ENCODE results near the gene SIX5. TPM values are rescaled to one million over a fixed set of nuclear protein-coding genes. Genes with fewer than 3 reads are reported as not detected.

SIX5 gene
- total RNA-seq, 1 experiment from 2014 or later = 27.6 TPM

GRCh38 chr19:45817010-45817724 is 48.1 kb upstream of the SIX5 start:
- Histone ChIP-seq H3K27ac (no peak overlapping the region), H3K9me3 (ENCODE audit: insufficient read depth, low read depth) (no peaks in the 10 kb centered on the region), H3K36me3 (ENCODE audit: low read depth) (no peaks in the 10 kb centered on the region), H3K4me1 (replicated peaks; ENCODE audit: insufficient read depth) (no peaks in the 10 kb centered on the region), H3K27me3 (ENCODE audit: insufficient read depth, low read depth) (no peaks in the 10 kb centered on the region), H3K79me2 (ENCODE audit: low read depth) (no peaks in the 10 kb centered on the region), H4K20me1 (ENCODE audit: insufficient read depth) (peaks cover 4% of the 10 kb centered on the region; the same call in 1 of the 2 replicates), H3K4me3 (no peak overlapping the region), H3F3A (ENCODE audit: insufficient read depth, low read depth) (peaks cover 28% of the 10 kb centered on the region), H3K9me2 (ENCODE audit: insufficient read depth) (no peaks in the 10 kb centered on the region), H2AFZ (no peak overlapping the region), H3K4me2 (no peak overlapping the region)
- DNase-seq = peak; percentile 86 to 95
- intact Hi-C loops (cut with micrococcal nuclease; ENCODE audit: unreplicated experiment) = loop anchor here (1.0 to 2.0 kb wide), 4 partner anchors 47 to 260 kb away; no protein-coding TSS in a partner anchor
- BruUV-seq (replicated peaks) = no TSS peak
- ChIA-PET CTCF (interaction anchor here (0.6 to 1.1 kb wide), 14 partner anchors 12 to 578 kb away, joined by 3 to 16 read pairs (median 4); partner anchors contain the start of genes DMPK, MYPOP and SIX5), POLR2A (ENCODE audit: unreplicated experiment) (interaction anchor here (0.6 kb wide), 1 partner anchor 69 kb away, joined by 7 read pairs; the partner anchor contains the start of gene IRF2BP1)
- TF ChIP-seq EZH2 (IDR thresholded peaks at IDR 0.05; ENCODE audit: low read depth) (no peak), CTCF (conservative IDR thresholded peaks at IDR 0.05) (peak; percentile 99)

- BruUV-seq (replicated peaks) = no TSS peak
- Histone ChIP-seq H3K79me2 (ENCODE audit: low read depth) (no peaks in the 10 kb centered on the region), H3K4me3 (no peak overlapping the region), H3K4me1 (replicated peaks; ENCODE audit: insufficient read depth) (no peaks in the 10 kb centered on the region), H4K20me1 (ENCODE audit: insufficient read depth) (peaks cover 4% of the 10 kb centered on the region; the same call in 1 of the 2 replicates), H3F3A (ENCODE audit: insufficient read depth, low read depth) (peaks cover 31% of the 10 kb centered on the region), H3K27ac (no peak overlapping the region), H2AFZ (no peak overlapping the region), H3K27me3 (ENCODE audit: insufficient read depth, low read depth) (no peaks in the 10 kb centered on the region), H3K36me3 (ENCODE audit: low read depth) (no peaks in the 10 kb centered on the region), H3K9me2 (ENCODE audit: insufficient read depth) (no peaks in the 10 kb centered on the region), H3K9me3 (ENCODE audit: insufficient read depth, low read depth) (no peaks in the 10 kb centered on the region), H3K4me2 (no peak overlapping the region)
- intact Hi-C loops (cut with micrococcal nuclease; ENCODE audit: unreplicated experiment) = loop anchor here (1.0 to 2.0 kb wide), 4 partner anchors 46 to 260 kb away; no protein-coding TSS in a partner anchor
- ChIA-PET CTCF (interaction anchor here (0.6 to 1.1 kb wide), 14 partner anchors 13 to 579 kb away, joined by 3 to 16 read pairs (median 4); partner anchors contain the start of genes DMPK, MYPOP and SIX5), POLR2A (ENCODE audit: unreplicated experiment) (interaction anchor here (0.6 kb wide), 1 partner anchor 70 kb away, joined by 7 read pairs; the partner anchor contains the start of gene IRF2BP1)
- TF ChIP-seq EZH2 (IDR thresholded peaks at IDR 0.05; ENCODE audit: low read depth) (no peak), CTCF (conservative IDR thresholded peaks at IDR 0.05) (no peak)
- no peak for DNase-seq
These were observed 47.4 kb upstream of the SIX5 start for GRCh38 chr19:45816236-45817009.

- Histone ChIP-seq H3K4me3 (no peak overlapping the region), H3K4me2 (no peak overlapping the region), H3K9me2 (ENCODE audit: insufficient read depth) (no peaks in the 10 kb centered on the region), H3K27me3 (ENCODE audit: insufficient read depth, low read depth) (no peaks in the 10 kb centered on the region), H3F3A (ENCODE audit: insufficient read depth, low read depth) (peaks cover 31% of the 10 kb centered on the region), H4K20me1 (ENCODE audit: insufficient read depth) (peaks cover 4% of the 10 kb centered on the region; the same call in 1 of the 2 replicates), H3K27ac (no peak overlapping the region), H2AFZ (no peak overlapping the region), H3K79me2 (ENCODE audit: low read depth) (no peaks in the 10 kb centered on the region), H3K36me3 (ENCODE audit: low read depth) (no peaks in the 10 kb centered on the region), H3K9me3 (ENCODE audit: insufficient read depth, low read depth) (no peaks in the 10 kb centered on the region), H3K4me1 (replicated peaks; ENCODE audit: insufficient read depth) (no peaks in the 10 kb centered on the region)
- intact Hi-C loops (cut with micrococcal nuclease; ENCODE audit: unreplicated experiment) = loop anchor here (2.0 kb wide), 2 partner anchors 213 to 261 kb away; no protein-coding TSS in a partner anchor
- BruUV-seq (replicated peaks) = no TSS peak
- DNase-seq = no peak
- ChIA-PET POLR2A (ENCODE audit: unreplicated experiment) (no interaction called here), CTCF (interaction anchor here (1.5 kb wide), 1 partner anchor 46 kb away, joined by 10 read pairs; no protein-coding TSS in a partner anchor)
- TF ChIP-seq CTCF (conservative IDR thresholded peaks at IDR 0.05) = no peak
- TF ChIP-seq EZH2 (IDR thresholded peaks at IDR 0.05; ENCODE audit: low read depth) = no peak
These were observed 46.6 kb upstream of the SIX5 start for GRCh38 chr19:45815481-45816216.

Data from PC-9 (cell line).